Common myeloid progenitor, CD34-positive (primary cell): ENCODE measurements around the gene UCHL1. TPM values are rescaled to one million over a fixed set of nuclear protein-coding genes. Genes with fewer than 3 reads are reported as not detected.

Source experiments
- CTCF ChIA-PET: fragments of 350-600 bp; sonication (Branson Sonifier 250); formaldehyde crosslinking; loops from one replicate; lab custom pipeline; 2021; ENCODE audit warnings: antibody characterized with exemption; lab: Charles Lee
- POLR2A ChIA-PET: fragments of 350-600 bp; sonication (Branson Sonifier 250); formaldehyde crosslinking; loops from one replicate; lab custom pipeline; 2021; ENCODE audit warnings: antibody characterized with exemption; lab: Charles Lee
- DNase-seq, 3 donors: peaks; one replicate each; pipeline versions ENCODE4 v3.0.0 to v3.0.0-alpha.2; 2013
- H3K27ac ChIP-seq, 2 experiments: 1 replicate in 1 of 2; 2 replicates in 1 of 2; pipeline ENCODE4 v1.7.0; 2013; ENCODE audit warnings: inconsistent platforms in 2 of 2, low read length in 2 of 2, mild to moderate bottlenecking in 2 of 2, low read depth in 1 of 2, moderate library complexity in 1 of 2; ENCODE audit not compliant: severe bottlenecking in 2 of 2, insufficient read depth in 1 of 2, poor library complexity in 1 of 2
- H3K27me3 ChIP-seq, 5 experiments: replicated peaks in 2 of 5; 1 replicate in 3 of 5; 2 replicates in 2 of 5; pipeline versions ENCODE4 v1.6.1 to v1.7.0; 2013; ENCODE audit warnings: low read length in 4 of 5, mild to moderate bottlenecking in 2 of 5, moderate library complexity in 2 of 5, inconsistent platforms in 1 of 5; ENCODE audit not compliant: insufficient read depth in 5 of 5, control insufficient read depth in 4 of 5
- H3K36me3 ChIP-seq, 4 experiments: 1 replicate in 2 of 4; 2 replicates in 2 of 4; pipeline versions ENCODE4 v1.6.1 to v1.7.0; 2013; ENCODE audit warnings: low read length in 3 of 4, control low read depth in 1 of 4, mild to moderate bottlenecking in 1 of 4; ENCODE audit not compliant: control insufficient read depth in 4 of 4, insufficient read depth in 4 of 4
- H3K4me1 ChIP-seq, 4 experiments: 1 replicate in 3 of 4; 2 replicates in 1 of 4; pipeline versions ENCODE4 v1.6.1 to v1.7.1; 2013; ENCODE audit warnings: low read length in 3 of 4, mild to moderate bottlenecking in 3 of 4, control low read depth in 1 of 4, inconsistent platforms in 1 of 4, moderate library complexity in 1 of 4; ENCODE audit not compliant: control insufficient read depth in 4 of 4, insufficient read depth in 4 of 4; ENCODE audit errors: control extremely low read depth in 1 of 4
- H3K4me3 ChIP-seq, 7 experiments: 1 replicate in 4 of 7; 2 replicates in 3 of 7; pipeline versions ENCODE4 v1.5.1 to v1.7.0; 2013; ENCODE audit warnings: mild to moderate bottlenecking in 7 of 7, low read length in 6 of 7, moderate library complexity in 6 of 7, inconsistent platforms in 2 of 7, low read depth in 2 of 7, control low read depth in 1 of 7; ENCODE audit not compliant: insufficient read depth in 4 of 7, control insufficient read depth in 1 of 7; ENCODE audit errors: extremely low read depth in 1 of 7
- H3K9me3 ChIP-seq, 5 experiments: 1 replicate in 4 of 5; 2 replicates in 1 of 5; pipeline versions ENCODE4 v1.6.1 to v1.7.1; 2013; ENCODE audit warnings: low read length in 4 of 5, mild to moderate bottlenecking in 2 of 5, inconsistent platforms in 1 of 5, low read depth in 1 of 5, moderate library complexity in 1 of 5; ENCODE audit not compliant: control insufficient read depth in 4 of 5, insufficient read depth in 2 of 5; ENCODE audit errors: control extremely low read depth in 1 of 5
- WGBS: methylation state at CpG from one replicate; pipeline ENCODE4 v1.1.5; 2013; ENCODE audit not compliant: insufficient coverage; 5-methylcytosine and 5-hydroxymethylcytosine counted together
- polyA plus RNA-seq: library from polyadenylated mRNA; unstranded; fragments of 120-200 nt; gene quantifications from one replicate; pipeline ENCODE4 v1.2.1, GENCODE V29; 2013

The UCHL1 gene
- polyA plus RNA-seq, result 20.2 TPM

GRCh38 chr4:41256740-41257256 is at the start of gene UCHL1:
Gene UCHL1 (plus strand): TSS chr4:41256928. CDS start chr4:41256977, 49 bp downstream.
- ChIA-PET POLR2A (no interaction called here), CTCF (interaction anchor here (1.3 to 1.6 kb wide), 4 partner anchors 11 to 387 kb away, joined by 3 to 5 read pairs (median 4); no protein-coding TSS in a partner anchor)
- Histone ChIP-seq H3K27me3 (peaks cover 10 to 32% (median 14%) of the 10 kb centered on the region in 5 experiments), H3K4me1 (peaks cover 5 to 25% (median 17%) of the 10 kb centered on the region in 4 experiments), H3K27ac (no peak within 1 kb of the TSS), H3K36me3 (no peaks in the 10 kb centered on the region), H3K9me3 (no peaks in the 10 kb centered on the region), H3K4me3 (peak within 1 kb of the TSS; percentile 51 to 75 (median 61))
- WGBS, result under 1% methylated on average over 50 of the region's 55 CpGs
- DNase-seq, result peak; percentile 50 to 83 (median 78)

- ChIA-PET POLR2A (no interaction called here), CTCF (no interaction called here)
- H3K4me1 ChIP-seq, result peaks cover 0 to under 1% (median 0%) of the 10 kb centered on the region in 4 experiments
- H3K27me3 ChIP-seq, result peaks cover 0 to 13% (median 2%) of the 10 kb centered on the region in 5 experiments
- no peaks in the 10 kb centered on the region for H3K36me3 ChIP-seq
- H3K9me3 ChIP-seq, result no peaks in the 10 kb centered on the region
- no peak overlapping the region for H3K27ac ChIP-seq
- no peak for DNase-seq
- no peak overlapping the region for H3K4me3 ChIP-seq
Measured at GRCh38 chr4:41207291-41207831, 49.4 kb upstream of the UCHL1 start.

GRCh38 chr4:41209187-41209586 is 47.5 kb upstream of the UCHL1 start:
- Histone ChIP-seq H3K36me3 (no peaks in the 10 kb centered on the region), H3K9me3 (no peaks in the 10 kb centered on the region), H3K27me3 (peaks cover 8 to 26% (median 10%) of the 10 kb centered on the region in 5 experiments), H3K4me3 (no peak overlapping the region), H3K27ac (no peak overlapping the region), H3K4me1 (peaks cover 0 to 17% (median 10%) of the 10 kb centered on the region in 4 experiments)
- WGBS, result 76% methylated on average over 4 of the region's 5 CpGs
- no peak for DNase-seq
- POLR2A ChIA-PET, result no interaction called here
- CTCF ChIA-PET, result interaction anchor here (1.2 kb wide), 1 partner anchor 233 kb away, joined by 3 read pairs; no protein-coding TSS in a partner anchor

- ChIA-PET POLR2A (no interaction called here), CTCF (no interaction called here)
- peaks cover 8 to 27% (median 10%) of the 10 kb centered on the region in 5 experiments for H3K27me3 ChIP-seq
- peaks cover 0 to 22% (median 15%) of the 10 kb centered on the region in 4 experiments for H3K4me1 ChIP-seq
- no peaks in the 10 kb centered on the region for H3K36me3 ChIP-seq
- H3K4me3 ChIP-seq, result no peak overlapping the region
- 97% methylated on average over 9 of the region's 9 CpGs for WGBS
- DNase-seq, result no peak
- no peaks in the 10 kb centered on the region for H3K9me3 ChIP-seq
- H3K27ac ChIP-seq, result no peak overlapping the region
Measured at GRCh38 chr4:41209901-41210300, 46.8 kb upstream of the UCHL1 start.

GRCh38 chr4:41211951-41212615 is 44.6 kb upstream of the UCHL1 start:
- WGBS, result 100% methylated on average over 1 of the region's 1 CpG
- Histone ChIP-seq H3K27ac (no peak overlapping the region), H3K36me3 (no peaks in the 10 kb centered on the region), H3K9me3 (no peaks in the 10 kb centered on the region), H3K27me3 (peaks cover 8 to 45% (median 15%) of the 10 kb centered on the region in 5 experiments), H3K4me3 (peak overlapping the region in 1 of 7 experiments; percentile 1), H3K4me1 (peaks cover 0 to 36% (median 24%) of the 10 kb centered on the region in 4 experiments)
- ChIA-PET CTCF (interaction anchor here (0.7 to 4.0 kb wide), 4 partner anchors 47 to 283 kb away, joined by 3 to 35 read pairs (median 4); no protein-coding TSS in a partner anchor), POLR2A (no interaction called here)
- DNase-seq, result no peak

- peak overlapping the region in 2 of 7 experiments; percentile 1 to 85 for H3K4me3 ChIP-seq
- H3K9me3 ChIP-seq, result no peaks in the 10 kb centered on the region
- peaks cover 0 to 37% (median 24%) of the 10 kb centered on the region in 4 experiments for H3K4me1 ChIP-seq
- ChIA-PET CTCF (interaction anchor here (0.7 to 4.0 kb wide), 4 partner anchors 46 to 284 kb away, joined by 3 to 35 read pairs (median 4); no protein-coding TSS in a partner anchor), POLR2A (no interaction called here)
- 33% methylated on average over 8 of the region's 12 CpGs for WGBS
- H3K36me3 ChIP-seq, result no peaks in the 10 kb centered on the region
- H3K27me3 ChIP-seq, result peaks cover 8 to 52% (median 15%) of the 10 kb centered on the region in 5 experiments
- H3K27ac ChIP-seq, result no peak overlapping the region
- peak; percentile 47 to 81 (median 80) for DNase-seq
Measured at GRCh38 chr4:41212616-41213203, 44.0 kb upstream of the UCHL1 start.
